Measurements from ENCODE around the gene TRAF4. TPM values are rescaled to one million over a fixed set of nuclear protein-coding genes. Genes with fewer than 3 reads are reported as not detected.

TRAF4 gene
- total and polyA plus RNA-seq, 9 of the 15 experiments (the other 6 are each of a cell fraction or from before 2014, with no cell fraction given), result 2.4 to 147 (median 72.4) TPM

DNA sequence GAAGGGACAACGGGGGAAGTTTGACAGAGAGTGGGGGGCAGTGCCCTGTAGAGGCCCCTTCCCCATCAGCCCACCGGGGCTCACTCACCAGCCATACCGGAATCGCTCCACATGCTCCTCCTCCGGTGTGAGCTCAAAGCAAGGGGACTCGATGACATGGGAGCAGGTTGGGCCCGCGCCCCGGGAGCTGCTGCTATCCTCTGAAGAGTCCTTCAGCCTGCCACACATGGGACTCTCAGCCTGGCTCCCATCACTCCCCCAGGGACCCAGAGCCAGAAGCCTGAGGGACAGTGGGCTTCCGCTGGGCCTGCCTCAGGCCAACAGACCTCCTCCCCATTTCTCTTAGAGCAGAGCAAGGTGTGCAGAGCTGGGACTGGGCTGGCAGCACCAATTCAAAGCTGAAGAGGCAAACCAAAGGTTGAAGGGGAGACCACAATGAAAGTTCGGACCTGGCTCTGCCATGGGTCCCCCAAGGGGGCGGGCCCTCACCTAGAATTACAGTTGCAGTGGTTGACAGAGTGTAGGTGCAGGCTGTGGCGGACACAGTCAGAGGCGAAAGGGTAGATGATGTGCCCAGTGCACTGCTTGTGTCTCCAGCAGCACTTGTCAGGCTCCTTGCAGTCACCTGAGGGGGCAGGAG, 39.5 kb upstream of the TRAF4 start:
- Histone ChIP-seq H3K9me1 (ENCODE audit: control insufficient read depth, insufficient read depth, low read length) (no peaks in the 10 kb centered on the region), H3K36me3 (ENCODE audit: control insufficient read depth, insufficient read depth, low read length) (peaks cover 59% of the 10 kb centered on the region), H2AFZ (ENCODE audit: low read depth, low read length) (no peak overlapping the region), H4K20me1 (replicated peaks; ENCODE audit: control insufficient read depth, insufficient read depth, low read length) (no peaks in the 10 kb centered on the region; the same call in 1 of the 2 replicates), H3K4me1 (replicated peaks in 1 of 2; ENCODE audit: control insufficient read depth in 2 of 2, insufficient read depth in 2 of 2, low read length in 2 of 2) (peaks cover 2 to 10% of the 10 kb centered on the region in 2 experiments; a peak in 3 of 5 replicates), H3K4me3 (no peak overlapping the region), H3K9me3 (replicated peaks; ENCODE audit: control insufficient read depth, insufficient read depth, low read depth, low read length) (no peaks in the 10 kb centered on the region), H3K9ac (ENCODE audit: insufficient read depth in 1 of 2, low read depth in 2 of 2, low read length in 2 of 2) (peak overlapping the region in 1 of 2 experiments; percentile 39; a peak in 2 of 4 replicates), H3K4me2 (ENCODE audit: insufficient read depth, low read length) (no peak overlapping the region), H3K27ac (ENCODE audit: extremely low read depth, low read depth, low read length) (no peak overlapping the region), H3K79me2 (ENCODE audit: control insufficient read depth, insufficient read depth, low read length) (no peaks in the 10 kb centered on the region), H3K27me3 (ENCODE audit: control insufficient read depth in 2 of 2, insufficient read depth in 2 of 2, low read length in 2 of 2) (no peaks in the 10 kb centered on the region)
- FAIRE-seq (no peak), ATAC-seq (no peak), DNase-seq (ENCODE audit: extremely low read depth in 1 of 4, low spot score in 3 of 4) (peak in 1 of 4 experiments; percentile 15)
- no TSS peak for BruUV-seq (replicated peaks)
- in situ Hi-C loops (cut with MboI) (no loop called here), intact Hi-C loops (cut with micrococcal nuclease) (no loop called here)
- ChIA-PET CTCF (ENCODE audit: low intra/inter-chr PET ratio) (no interaction called here), POLR2A (interaction anchor here (0.6 to 4.0 kb wide), 12 partner anchors 9 to 67 kb away, joined by 3 to 27 read pairs (median 4); partner anchors contain the start of genes RPL23A, SDF2 and SUPT6H)
- WGBS (ENCODE audit: insufficient coverage, low coverage, missing lambda C conversion rate), result 92% methylated on average over 14 of the region's 14 CpGs
- TF ChIP-seq POLR2G (IDR thresholded peaks at IDR 0.05; ENCODE audit: low read depth, low read length) (peak; percentile 59; the same call in 1 of the 2 replicates), RBM17 (IDR thresholded peaks at IDR 0.05; ENCODE audit: borderline replicate concordance, low read depth, low read length) (no peak)
- TF ChIP-seq, protein P1, sequence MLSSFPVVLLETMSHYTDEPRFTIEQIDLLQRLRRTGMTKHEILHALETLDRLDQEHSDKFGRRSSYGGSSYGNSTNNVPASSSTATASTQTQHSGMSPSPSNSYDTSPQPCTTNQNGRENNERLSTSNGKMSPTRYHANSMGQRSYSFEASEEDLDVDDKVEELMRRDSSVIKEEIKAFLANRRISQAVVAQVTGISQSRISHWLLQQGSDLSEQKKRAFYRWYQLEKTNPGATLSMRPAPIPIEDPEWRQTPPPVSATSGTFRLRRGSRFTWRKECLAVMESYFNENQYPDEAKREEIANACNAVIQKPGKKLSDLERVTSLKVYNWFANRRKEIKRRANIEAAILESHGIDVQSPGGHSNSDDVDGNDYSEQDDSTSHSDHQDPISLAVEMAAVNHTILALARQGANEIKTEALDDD (IDR thresholded peaks at IDR 0.05), result no peak

Data from K562 (cell line).